Measurements from ENCODE around the gene CHRD. TPM values are rescaled to one million over a fixed set of nuclear protein-coding genes. Genes with fewer than 3 reads are reported as not detected.

The CHRD gene
- total RNA-seq, 1 experiment from 2014 or later: 1.8 TPM

GRCh38 chr3:184423561-184423960, 43.7 kb downstream of the CHRD start:
- no peak overlapping the region for H3K27ac ChIP-seq (ENCODE audit: insufficient read length, low read depth, low read length)
- WGBS (ENCODE audit: extremely low coverage, insufficient read length, low lambda C conversion rate): no CpG with 5 or more reads among the region's 3 CpGs
- H2AFZ ChIP-seq (ENCODE audit: low read length): no peak overlapping the region
- H3T11ph ChIP-seq (ENCODE audit: low read length): no peak overlapping the region
- no peak overlapping the region for H2BK120ac ChIP-seq (ENCODE audit: low read depth, low read length, poor library complexity, severe bottlenecking)
- no peak overlapping the region for H3K9ac ChIP-seq (ENCODE audit: extremely low read depth, insufficient read length, low read length)
- no peak overlapping the region for H3K14ac ChIP-seq (ENCODE audit: insufficient read depth, low read length)
- H4K91ac ChIP-seq (ENCODE audit: insufficient read length, low read depth, low read length): no peak overlapping the region
- no peaks in the 10 kb centered on the region for H3K27me3 ChIP-seq (ENCODE audit: insufficient read depth, low read length)
- H2BK20ac ChIP-seq (ENCODE audit: low read depth, low read length, poor library complexity, severe bottlenecking): no peak overlapping the region
- Mint-ChIP-seq H3K27me3 (ENCODE audit: low read depth) (peaks cover 9% of the 10 kb centered on the region; the same call in 1 of the 2 replicates), H3K9me3 (peaks cover 6 to 14% of the 10 kb centered on the region in 2 experiments; a peak in 4 of 5 replicates), H3K4me3 (no peak overlapping the region), H3K36me3 (ENCODE audit: insufficient read depth in 1 of 3, low read depth in 3 of 3) (peaks cover 0 to 1% (median 0%) of the 10 kb centered on the region in 3 experiments; a peak in 1 of 7 replicates), H3K4me1 (no peaks in the 10 kb centered on the region; a peak in 1 of 4 replicates), H3K27ac (no peak overlapping the region)
- no peak overlapping the region for H3K18ac ChIP-seq (ENCODE audit: insufficient read length, low read depth, low read length)
- no peaks in the 10 kb centered on the region for H3K9me3 ChIP-seq (ENCODE audit: control insufficient read depth, low read depth, low read length)
- no peak overlapping the region for H2BK5ac ChIP-seq (ENCODE audit: insufficient read length, low read length)
- no peak overlapping the region for H3K23ac ChIP-seq (ENCODE audit: insufficient read length, low read depth, low read length)
- H2BK15ac ChIP-seq (ENCODE audit: low read depth, low read length): no peak overlapping the region
- H4K8ac ChIP-seq (replicated peaks; ENCODE audit: insufficient read length, low read depth, low read length): no peak overlapping the region
- H3K56ac ChIP-seq (ENCODE audit: insufficient read length, low read depth, low read length): no peak overlapping the region
- no peak overlapping the region for H3K4me2 ChIP-seq (ENCODE audit: insufficient read depth, insufficient read length, low read length)
- no peaks in the 10 kb centered on the region for H3K79me2 ChIP-seq (ENCODE audit: insufficient read depth, low read length)
- no peak for TF ChIP-seq CTCF (conservative IDR thresholded peaks at IDR 0.05)
- H2AK5ac ChIP-seq (ENCODE audit: insufficient read length, low read length): no peak overlapping the region
- H2BK12ac ChIP-seq (ENCODE audit: insufficient read length, low read depth, low read length): no peak overlapping the region
- H4K20me1 ChIP-seq (ENCODE audit: control insufficient read depth, insufficient read depth, insufficient read length): no peaks in the 10 kb centered on the region
- DNase-seq: no peak
- H3K79me1 ChIP-seq (ENCODE audit: insufficient read depth, low read depth, low read length, poor library complexity, severe bottlenecking): no peaks in the 10 kb centered on the region
- no peaks in the 10 kb centered on the region for H3K4me1 ChIP-seq (ENCODE audit: insufficient read depth, low read length)
- H4K5ac ChIP-seq (ENCODE audit: insufficient read length, low read depth, low read length): no peak overlapping the region
- no peaks in the 10 kb centered on the region for H3K23me2 ChIP-seq (ENCODE audit: insufficient read length, low read depth, low read length, poor library complexity, severe bottlenecking)
- no peak overlapping the region for H3K4ac ChIP-seq (ENCODE audit: low read depth, low read length)
